ENCODE data around the gene PHF21A.

GRCh38 chr11:46066335-46066734 is 54.9 kb downstream of the PHF21A start:
- TF ChIP-seq, protein P1, sequence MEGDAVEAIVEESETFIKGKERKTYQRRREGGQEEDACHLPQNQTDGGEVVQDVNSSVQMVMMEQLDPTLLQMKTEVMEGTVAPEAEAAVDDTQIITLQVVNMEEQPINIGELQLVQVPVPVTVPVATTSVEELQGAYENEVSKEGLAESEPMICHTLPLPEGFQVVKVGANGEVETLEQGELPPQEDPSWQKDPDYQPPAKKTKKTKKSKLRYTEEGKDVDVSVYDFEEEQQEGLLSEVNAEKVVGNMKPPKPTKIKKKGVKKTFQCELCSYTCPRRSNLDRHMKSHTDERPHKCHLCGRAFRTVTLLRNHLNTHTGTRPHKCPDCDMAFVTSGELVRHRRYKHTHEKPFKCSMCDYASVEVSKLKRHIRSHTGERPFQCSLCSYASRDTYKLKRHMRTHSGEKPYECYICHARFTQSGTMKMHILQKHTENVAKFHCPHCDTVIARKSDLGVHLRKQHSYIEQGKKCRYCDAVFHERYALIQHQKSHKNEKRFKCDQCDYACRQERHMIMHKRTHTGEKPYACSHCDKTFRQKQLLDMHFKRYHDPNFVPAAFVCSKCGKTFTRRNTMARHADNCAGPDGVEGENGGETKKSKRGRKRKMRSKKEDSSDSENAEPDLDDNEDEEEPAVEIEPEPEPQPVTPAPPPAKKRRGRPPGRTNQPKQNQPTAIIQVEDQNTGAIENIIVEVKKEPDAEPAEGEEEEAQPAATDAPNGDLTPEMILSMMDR (IDR thresholded peaks at IDR 0.05; ENCODE audit: poor library complexity): no peak
- TF ChIP-seq EZH2 (IDR thresholded peaks at IDR 0.05; ENCODE audit: borderline replicate concordance) (no peak), EZH2phosphoT487 (IDR thresholded peaks at IDR 0.05; ENCODE audit: low read depth, severe bottlenecking, unreplicated experiment) (no peak)
